GM23338 (cell line): Measurements from ENCODE around the gene FBXW10.
"Not testable (repeated sequence)": the region's sequence is repeated elsewhere in the genome, so short reads cannot be mapped to it uniquely, and the experiment has no call there.

Experiments
- CREB1 ChIP-seq: fragments of 250-450 bp; sonication (Bioruptor Pico); IDR thresholded peaks from 2 replicates; pipeline ENCODE4 v1.5.0; 2020; ENCODE audit warnings: low read depth, mild to moderate bottlenecking, moderate library complexity
- EZH2 ChIP-seq: fragments of 200-600 bp; sonication (generic); IDR thresholded peaks from one replicate; pipeline ENCODE4 v1.8.0; 2017; ENCODE audit warnings: antibody characterized with exemption, mild to moderate bottlenecking, low read depth; ENCODE audit not compliant: unreplicated experiment
- EZH2phosphoT487 ChIP-seq: fragments of 200-600 bp; sonication (generic); IDR thresholded peaks from one replicate; pipeline ENCODE4 v1.8.1; 2018; ENCODE audit warnings: antibody characterized with exemption; ENCODE audit not compliant: unreplicated experiment
- POLR2AphosphoS5 ChIP-seq: IDR thresholded peaks from 2 replicates; pipeline ENCODE4 v1.6.1; 2016; ENCODE audit warnings: antibody characterized with exemption, low read depth
- TF ChIP-seq, protein P1 (sequence below), 2 experiments: fragments of 200-600 bp in 1 of 2; sonication (generic) in 1 of 2; conservative IDR thresholded peaks; 2 replicates each; pipeline versions ENCODE4 v1.5.1 to v1.6.1; 2016 to 2017; ENCODE audit warnings: antibody characterized with exemption in 2 of 2, low read depth in 2 of 2, mild to moderate bottlenecking in 2 of 2, moderate library complexity in 1 of 2
- TF ChIP-seq, protein P2 (sequence below): IDR thresholded peaks from one replicate; pipeline ENCODE4 v1.6.1; 2018; ENCODE audit warnings: antibody characterized with exemption; ENCODE audit not compliant: unreplicated experiment

DNA sequence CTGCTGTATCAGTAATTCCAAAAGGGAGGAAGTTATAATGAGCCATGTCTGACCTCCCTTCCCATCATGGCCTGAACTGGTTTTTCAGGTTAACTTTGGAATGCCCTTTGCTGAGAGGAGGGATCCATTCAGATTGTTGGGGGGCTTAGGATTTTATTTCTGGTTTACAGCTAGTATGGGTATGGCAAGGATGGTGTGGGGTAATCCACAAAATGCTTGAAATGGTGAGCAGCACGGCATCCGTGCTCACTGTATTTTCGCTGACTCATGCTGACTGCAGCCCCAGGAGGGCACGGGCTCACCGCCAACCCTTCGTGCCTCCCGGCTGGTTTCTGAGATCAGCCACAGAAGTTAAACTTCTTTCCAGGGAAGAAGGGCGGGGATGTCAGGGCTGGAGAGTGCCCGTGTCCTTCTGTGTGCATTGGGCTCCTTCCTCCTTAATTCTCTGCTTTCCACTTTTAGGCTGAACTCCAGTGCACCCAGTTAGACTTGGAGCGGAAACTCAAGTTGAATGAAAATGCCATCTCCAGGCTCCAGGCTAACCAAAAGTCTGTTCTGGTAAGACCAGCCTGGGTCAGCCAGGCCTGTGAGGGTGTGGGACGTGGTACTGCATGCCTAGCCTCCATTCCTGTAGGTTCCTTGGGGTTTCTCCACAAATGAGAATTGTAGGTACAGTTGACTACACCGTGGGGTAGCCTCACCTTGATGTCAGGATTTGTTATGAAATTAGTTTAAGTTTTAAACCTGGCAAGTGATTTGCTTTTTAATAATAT, 21.9 kb upstream of the FBXW10 start:
- TF ChIP-seq, protein P1, sequence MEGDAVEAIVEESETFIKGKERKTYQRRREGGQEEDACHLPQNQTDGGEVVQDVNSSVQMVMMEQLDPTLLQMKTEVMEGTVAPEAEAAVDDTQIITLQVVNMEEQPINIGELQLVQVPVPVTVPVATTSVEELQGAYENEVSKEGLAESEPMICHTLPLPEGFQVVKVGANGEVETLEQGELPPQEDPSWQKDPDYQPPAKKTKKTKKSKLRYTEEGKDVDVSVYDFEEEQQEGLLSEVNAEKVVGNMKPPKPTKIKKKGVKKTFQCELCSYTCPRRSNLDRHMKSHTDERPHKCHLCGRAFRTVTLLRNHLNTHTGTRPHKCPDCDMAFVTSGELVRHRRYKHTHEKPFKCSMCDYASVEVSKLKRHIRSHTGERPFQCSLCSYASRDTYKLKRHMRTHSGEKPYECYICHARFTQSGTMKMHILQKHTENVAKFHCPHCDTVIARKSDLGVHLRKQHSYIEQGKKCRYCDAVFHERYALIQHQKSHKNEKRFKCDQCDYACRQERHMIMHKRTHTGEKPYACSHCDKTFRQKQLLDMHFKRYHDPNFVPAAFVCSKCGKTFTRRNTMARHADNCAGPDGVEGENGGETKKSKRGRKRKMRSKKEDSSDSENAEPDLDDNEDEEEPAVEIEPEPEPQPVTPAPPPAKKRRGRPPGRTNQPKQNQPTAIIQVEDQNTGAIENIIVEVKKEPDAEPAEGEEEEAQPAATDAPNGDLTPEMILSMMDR (conservative IDR thresholded peaks at IDR 0.05; ENCODE audit: low read depth in 2 of 2) = not testable (repeated sequence)
- TF ChIP-seq, protein P2, sequence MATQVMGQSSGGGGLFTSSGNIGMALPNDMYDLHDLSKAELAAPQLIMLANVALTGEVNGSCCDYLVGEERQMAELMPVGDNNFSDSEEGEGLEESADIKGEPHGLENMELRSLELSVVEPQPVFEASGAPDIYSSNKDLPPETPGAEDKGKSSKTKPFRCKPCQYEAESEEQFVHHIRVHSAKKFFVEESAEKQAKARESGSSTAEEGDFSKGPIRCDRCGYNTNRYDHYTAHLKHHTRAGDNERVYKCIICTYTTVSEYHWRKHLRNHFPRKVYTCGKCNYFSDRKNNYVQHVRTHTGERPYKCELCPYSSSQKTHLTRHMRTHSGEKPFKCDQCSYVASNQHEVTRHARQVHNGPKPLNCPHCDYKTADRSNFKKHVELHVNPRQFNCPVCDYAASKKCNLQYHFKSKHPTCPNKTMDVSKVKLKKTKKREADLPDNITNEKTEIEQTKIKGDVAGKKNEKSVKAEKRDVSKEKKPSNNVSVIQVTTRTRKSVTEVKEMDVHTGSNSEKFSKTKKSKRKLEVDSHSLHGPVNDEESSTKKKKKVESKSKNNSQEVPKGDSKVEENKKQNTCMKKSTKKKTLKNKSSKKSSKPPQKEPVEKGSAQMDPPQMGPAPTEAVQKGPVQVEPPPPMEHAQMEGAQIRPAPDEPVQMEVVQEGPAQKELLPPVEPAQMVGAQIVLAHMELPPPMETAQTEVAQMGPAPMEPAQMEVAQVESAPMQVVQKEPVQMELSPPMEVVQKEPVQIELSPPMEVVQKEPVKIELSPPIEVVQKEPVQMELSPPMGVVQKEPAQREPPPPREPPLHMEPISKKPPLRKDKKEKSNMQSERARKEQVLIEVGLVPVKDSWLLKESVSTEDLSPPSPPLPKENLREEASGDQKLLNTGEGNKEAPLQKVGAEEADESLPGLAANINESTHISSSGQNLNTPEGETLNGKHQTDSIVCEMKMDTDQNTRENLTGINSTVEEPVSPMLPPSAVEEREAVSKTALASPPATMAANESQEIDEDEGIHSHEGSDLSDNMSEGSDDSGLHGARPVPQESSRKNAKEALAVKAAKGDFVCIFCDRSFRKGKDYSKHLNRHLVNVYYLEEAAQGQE = not testable (repeated sequence)
- TF ChIP-seq POLR2AphosphoS5; CREB1 (CRISPR knock-in tag); EZH2; EZH2phosphoT487: not testable (repeated sequence)
